Activated CD4-positive, alpha-beta T cell treated with anti-CD3 and anti-CD28 coated beads for 36 hours (primary cell): Measurements from ENCODE around the gene TSPAN12. TPM values are rescaled to one million over a fixed set of nuclear protein-coding genes. Genes with fewer than 3 reads are reported as not detected.
A peak's percentile ranks its signal among the peaks of the same experiment; 100 is the strongest.

Experiments
- ATAC-seq: fragments of 200-7000 bp; cut with Tn5 transposase; one replicate; pipeline ENCODE4 v1.10.0; 2021; ENCODE audit warnings: mild to moderate bottlenecking, moderate library complexity
- CTCF ChIA-PET: fragments of 350-600 bp; sonication (Branson Sonifier 250); formaldehyde crosslinking; loops from one replicate; lab custom pipeline; 2021; ENCODE audit warnings: antibody characterized with exemption; lab: Charles Lee
- POLR2A ChIA-PET: fragments of 350-600 bp; sonication (Branson Sonifier 250); formaldehyde crosslinking; loops from one replicate; lab custom pipeline; 2021; ENCODE audit warnings: antibody characterized with exemption, inconsistent platforms; lab: Charles Lee
- DNase-seq: peaks from one replicate; pipeline ENCODE4 v3.0.0-alpha.2; 2020
- H3K27ac Mint-ChIP-seq: one replicate; pipeline ENCODE4 v1.8.0; 2021; ENCODE audit warnings: mixed read lengths
- H3K27me3 Mint-ChIP-seq: one replicate; pipeline ENCODE4 v1.8.0; 2021; ENCODE audit warnings: mixed read lengths
- H3K36me3 Mint-ChIP-seq: one replicate; pipeline ENCODE4 v1.8.0; 2021; ENCODE audit warnings: low read depth, mixed read lengths
- H3K4me1 Mint-ChIP-seq: one replicate; pipeline ENCODE4 v1.8.0; 2021; ENCODE audit warnings: mixed read lengths
- H3K4me3 Mint-ChIP-seq: one replicate; pipeline ENCODE4 v1.8.0; 2021; ENCODE audit warnings: mild to moderate bottlenecking, moderate library complexity, mixed read lengths
- H3K9me3 Mint-ChIP-seq: one replicate; pipeline ENCODE4 v1.8.0; 2021; ENCODE audit warnings: low read depth, mixed read lengths
- intact Hi-C, 2 experiments: fragments of 100-400 bp; cut with DNase I in 1 of 2; cut with micrococcal nuclease in 1 of 2; formaldehyde crosslinking; loops; one replicate each; pipeline versions ENCODE4 v1.14.2 to v1.15.1; 2022 to 2024; cut with DNase I, micrococcal nuclease
- total RNA-seq, 2 experiments: library from RNA; stranded (reverse); gene quantifications; one replicate each; pipeline ENCODE4 v1.2.3, GENCODE V29; 2021

TSPAN12 gene
- total RNA-seq, 2 experiments from 2014 or later = not detected

GRCh38 chr7:120799813-120800475 is 58.0 kb downstream of the TSPAN12 start:
- Mint-ChIP-seq H3K4me1 (no peaks in the 10 kb centered on the region), H3K27me3 (peaks cover 3% of the 10 kb centered on the region), H3K27ac (no peak overlapping the region), H3K4me3 (no peak overlapping the region), H3K36me3 (no peaks in the 10 kb centered on the region), H3K9me3 (no peaks in the 10 kb centered on the region)
- DNase-seq (no peak), ATAC-seq (no peak)
- ChIA-PET CTCF (interaction anchor here (1.5 kb wide), 1 partner anchor 308 kb away, joined by 4 read pairs; no protein-coding TSS in a partner anchor), POLR2A (no interaction called here)
- intact Hi-C loops = no loop called here

- H3K9me3 Mint-ChIP-seq = no peaks in the 10 kb centered on the region
- H3K27me3 Mint-ChIP-seq = peaks cover 3% of the 10 kb centered on the region
- H3K4me1 Mint-ChIP-seq = no peaks in the 10 kb centered on the region
- no peak for ATAC-seq
- no peak overlapping the region for H3K4me3 Mint-ChIP-seq
- DNase-seq = no peak
- intact Hi-C loops = no loop called here
- H3K27ac Mint-ChIP-seq = no peak overlapping the region
- CTCF ChIA-PET = no interaction called here
- POLR2A ChIA-PET = no interaction called here
- no peaks in the 10 kb centered on the region for H3K36me3 Mint-ChIP-seq
These were observed 58.8 kb downstream of the TSPAN12 start for GRCh38 chr7:120799147-120799546.

GRCh38 chr7:120797026-120797645 is 60.8 kb downstream of the TSPAN12 start:
- intact Hi-C loops = no loop called here
- Mint-ChIP-seq H3K4me1 (no peaks in the 10 kb centered on the region), H3K9me3 (no peaks in the 10 kb centered on the region), H3K27me3 (peaks cover 6% of the 10 kb centered on the region), H3K4me3 (no peak overlapping the region), H3K27ac (no peak overlapping the region), H3K36me3 (no peaks in the 10 kb centered on the region)
- no peak for DNase-seq
- no peak for ATAC-seq
- ChIA-PET POLR2A (no interaction called here), CTCF (interaction anchor here (1.1 to 5.4 kb wide), 2 partner anchors 10 to 11 kb away, joined by 3 to 43 read pairs; no protein-coding TSS in a partner anchor)

GRCh38 chr7:120794106-120794729 is 63.7 kb downstream of the TSPAN12 start:
- ChIA-PET POLR2A (no interaction called here), CTCF (interaction anchor here (0.7 to 5.4 kb wide), 5 partner anchors 13 to 594 kb away, joined by 3 to 43 read pairs (median 5); partner anchors contain the start of gene TSPAN12)
- DNase-seq (no peak), ATAC-seq (no peak)
- Mint-ChIP-seq H3K4me3 (no peak overlapping the region), H3K27me3 (peaks cover 8% of the 10 kb centered on the region), H3K27ac (no peak overlapping the region), H3K36me3 (no peaks in the 10 kb centered on the region), H3K4me1 (no peaks in the 10 kb centered on the region), H3K9me3 (no peaks in the 10 kb centered on the region)
- intact Hi-C loops = loop anchor here in 1 of 2 experiments (5.0 kb wide), 1 partner anchor 288 kb away; no protein-coding TSS in a partner anchor

- Mint-ChIP-seq H3K4me1 (no peaks in the 10 kb centered on the region), H3K9me3 (no peaks in the 10 kb centered on the region), H3K36me3 (no peaks in the 10 kb centered on the region), H3K27ac (no peak overlapping the region), H3K27me3 (peaks cover 8% of the 10 kb centered on the region), H3K4me3 (no peak overlapping the region)
- ChIA-PET CTCF (interaction anchor here (0.9 to 5.4 kb wide), 6 partner anchors 10 to 323 kb away, joined by 3 to 43 read pairs (median 3); no protein-coding TSS in a partner anchor), POLR2A (no interaction called here)
- intact Hi-C loops = loop anchor here in 1 of 2 experiments (2.0 to 5.0 kb wide), 2 partner anchors 147 to 289 kb away; no protein-coding TSS in a partner anchor
- DNase-seq = no peak
- ATAC-seq = no peak
These were observed 64.6 kb downstream of the TSPAN12 start for GRCh38 chr7:120793213-120793936.

- H3K9me3 Mint-ChIP-seq = no peaks in the 10 kb centered on the region
- no peak overlapping the region for H3K4me3 Mint-ChIP-seq
- DNase-seq (no peak), ATAC-seq (no peak)
- ChIA-PET POLR2A (no interaction called here), CTCF (interaction anchor here (0.6 to 2.7 kb wide), 14 partner anchors 10 to 323 kb away, joined by 3 to 25 read pairs (median 6); no protein-coding TSS in a partner anchor)
- peaks cover 8% of the 10 kb centered on the region for H3K27me3 Mint-ChIP-seq
- intact Hi-C loops = loop anchor here (1.0 to 5.0 kb wide), 5 partner anchors 148 to 316 kb away; no protein-coding TSS in a partner anchor
- no peaks in the 10 kb centered on the region for H3K4me1 Mint-ChIP-seq
- no peak overlapping the region for H3K27ac Mint-ChIP-seq
- no peaks in the 10 kb centered on the region for H3K36me3 Mint-ChIP-seq
These were observed 65.1 kb downstream of the TSPAN12 start for GRCh38 chr7:120792861-120793130.

GRCh38 chr7:120792091-120792860 is 65.7 kb downstream of the TSPAN12 start:
- peaks cover 8% of the 10 kb centered on the region for H3K27me3 Mint-ChIP-seq
- no peaks in the 10 kb centered on the region for H3K4me1 Mint-ChIP-seq
- DNase-seq (peak; percentile 79), ATAC-seq (peak; percentile 73)
- H3K36me3 Mint-ChIP-seq = no peaks in the 10 kb centered on the region
- H3K4me3 Mint-ChIP-seq = no peak overlapping the region
- H3K9me3 Mint-ChIP-seq = no peaks in the 10 kb centered on the region
- intact Hi-C loops = loop anchor here (1.0 to 5.0 kb wide), 5 partner anchors 149 to 316 kb away; no protein-coding TSS in a partner anchor
- ChIA-PET CTCF (interaction anchor here (0.6 to 2.7 kb wide), 27 partner anchors 9 to 1043 kb away, joined by 3 to 25 read pairs (median 4); no protein-coding TSS in a partner anchor), POLR2A (no interaction called here)
- H3K27ac Mint-ChIP-seq = no peak overlapping the region

GRCh38 chr7:120785095-120785494 is 72.8 kb downstream of the TSPAN12 start:
- Mint-ChIP-seq H3K27me3 (peaks cover 2% of the 10 kb centered on the region), H3K9me3 (no peaks in the 10 kb centered on the region), H3K4me1 (no peaks in the 10 kb centered on the region), H3K4me3 (no peak overlapping the region), H3K27ac (no peak overlapping the region), H3K36me3 (no peaks in the 10 kb centered on the region)
- ChIA-PET POLR2A (interaction anchor here (0.6 kb wide), 1 partner anchor 464 kb away, joined by 6 read pairs; no protein-coding TSS in a partner anchor), CTCF (interaction anchor here (0.6 to 1.8 kb wide), 2 partner anchors 21 to 245 kb away, joined by 3 to 6 read pairs; no protein-coding TSS in a partner anchor)
- DNase-seq (no peak), ATAC-seq (no peak)
- intact Hi-C loops = no loop called here

- no peak overlapping the region for H3K4me3 Mint-ChIP-seq
- intact Hi-C loops = no loop called here
- no peaks in the 10 kb centered on the region for H3K27me3 Mint-ChIP-seq
- no peaks in the 10 kb centered on the region for H3K4me1 Mint-ChIP-seq
- POLR2A ChIA-PET = no interaction called here
- CTCF ChIA-PET = interaction anchor here (1.8 kb wide), 1 partner anchor 9 kb away, joined by 10 read pairs; no protein-coding TSS in a partner anchor
- no peak for ATAC-seq
- H3K27ac Mint-ChIP-seq = no peak overlapping the region
- no peaks in the 10 kb centered on the region for H3K9me3 Mint-ChIP-seq
- no peaks in the 10 kb centered on the region for H3K36me3 Mint-ChIP-seq
- no peak for DNase-seq
These were observed 74.2 kb downstream of the TSPAN12 start for GRCh38 chr7:120783721-120784120.

GRCh38 chr7:120783273-120783672 is 74.7 kb downstream of the TSPAN12 start:
- intact Hi-C loops = no loop called here
- no peak for DNase-seq
- POLR2A ChIA-PET = no interaction called here

More at GRCh38 chr7:120783273-120783672, 74.7 kb downstream of the TSPAN12 start:
- Mint-ChIP-seq H3K4me1 (no peaks in the 10 kb centered on the region), H3K9me3 (no peaks in the 10 kb centered on the region), H3K36me3 (no peaks in the 10 kb centered on the region), H3K27ac (no peak overlapping the region), H3K27me3 (no peaks in the 10 kb centered on the region), H3K4me3 (no peak overlapping the region)
- no peak for ATAC-seq
- CTCF ChIA-PET = interaction anchor here (1.8 kb wide), 1 partner anchor 9 kb away, joined by 10 read pairs; no protein-coding TSS in a partner anchor
